ENCODE measurements around the gene ROM1.
"Not testable (repeated sequence)": the region's sequence is repeated elsewhere in the genome, so short reads cannot be mapped to it uniquely, and the experiment has no call there.

The ROM1 gene

GRCh38 chr11:62649486-62649885 is 36.4 kb downstream of the ROM1 start:
- no peak for DNase-seq (ENCODE audit: low spot score)

GRCh38 chr11:62650283-62650682 is 37.2 kb downstream of the ROM1 start:
- DNase-seq (ENCODE audit: low spot score): not testable (repeated sequence)

DNA sequence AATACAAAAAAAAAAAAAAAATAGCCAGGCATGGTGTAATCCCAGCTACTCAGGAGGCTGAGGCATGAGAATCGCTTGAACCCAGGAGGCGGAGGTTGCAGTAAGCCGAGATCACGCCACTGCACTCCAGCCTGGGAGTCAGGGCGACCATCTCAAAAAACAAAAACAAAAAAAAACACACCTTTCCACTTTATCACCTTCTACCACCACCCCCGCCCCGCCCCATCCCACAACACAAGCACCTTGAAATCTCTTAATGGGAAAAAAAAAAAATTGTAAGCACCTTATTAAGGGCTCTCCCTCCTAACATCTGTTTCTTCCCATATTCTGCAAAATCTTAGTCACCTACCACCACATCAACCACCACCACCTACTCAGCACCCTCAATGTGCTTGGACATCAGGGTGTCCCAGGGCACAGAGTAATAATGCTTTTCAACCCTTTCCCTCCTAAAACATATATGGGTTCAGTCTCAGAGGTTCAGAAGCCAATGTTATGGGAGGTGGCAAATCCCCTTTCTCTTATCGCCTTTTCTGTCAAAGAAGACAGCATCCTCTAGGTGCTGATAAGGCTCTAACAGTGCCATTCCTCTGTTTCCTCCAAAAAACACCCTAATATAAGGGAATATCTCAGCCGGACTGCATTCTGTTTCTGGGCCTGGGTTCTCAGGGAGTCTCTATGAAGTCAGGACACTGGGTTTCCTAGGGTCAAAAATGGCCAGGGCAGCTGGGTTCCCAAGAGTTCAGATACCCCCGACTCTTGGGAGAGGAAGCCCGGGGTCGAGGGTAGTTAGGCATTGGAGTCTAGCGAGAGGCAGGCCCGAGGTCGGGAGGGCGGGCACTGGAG is 39.3 kb downstream of the ROM1 start:
- DNase-seq (ENCODE audit: low spot score): no peak

- no peak for DNase-seq (ENCODE audit: low spot score)
These were observed 41.2 kb downstream of the ROM1 start for GRCh38 chr11:62654297-62654696.

- no peak for DNase-seq (ENCODE audit: low spot score)
These were observed 43.9 kb downstream of the ROM1 start for GRCh38 chr11:62656796-62657429.

- peak; percentile 58 for DNase-seq (ENCODE audit: low spot score)
These were observed 51.5 kb downstream of the ROM1 start for GRCh38 chr11:62664405-62665074.
